ENCODE measurements around the gene NUP214. TPM values are rescaled to one million over a fixed set of nuclear protein-coding genes. Genes with fewer than 3 reads are reported as not detected.

NUP214 gene
- total RNA-seq: 24.7 TPM
- long read RNA-seq, partial matches to known transcripts: 19 of 26 reads
- long read RNA-seq, other reads (novel, unspliced or antisense): 7 of 26 reads

- no peaks in the 10 kb centered on the region for H3K27me3 ChIP-seq (ENCODE audit: low read depth)
- H3K36me3 ChIP-seq: peaks cover 46% of the 10 kb centered on the region
- no peaks in the 10 kb centered on the region for H3K9me3 ChIP-seq (replicated peaks)
- intact Hi-C loops (cut with micrococcal nuclease): no loop called here
- no peak for TF ChIP-seq CTCF (IDR thresholded peaks at IDR 0.05; ENCODE audit: borderline replicate concordance)
- H3K4me1 ChIP-seq: peaks cover 33% of the 10 kb centered on the region
- H3K4me3 ChIP-seq: peak within 1 kb of the TSS; percentile 85
- DNase-seq: peak; percentile 99
- H3K27ac ChIP-seq (replicated peaks): peak within 1 kb of the TSS; percentile 83
These were observed at the start of gene NUP214 for GRCh38 chr9:131125288-131126058. NUP214 (plus strand) TSS chr9:131125586; CDS start chr9:131125705, 119 bp downstream.

- no peak overlapping the region for H3K4me3 ChIP-seq
- no peak for DNase-seq
- no peaks in the 10 kb centered on the region for H3K27me3 ChIP-seq (ENCODE audit: low read depth)
- no peak overlapping the region for H3K27ac ChIP-seq (replicated peaks)
- no peaks in the 10 kb centered on the region for H3K4me1 ChIP-seq
- intact Hi-C loops (cut with micrococcal nuclease): no loop called here
- TF ChIP-seq CTCF (IDR thresholded peaks at IDR 0.05; ENCODE audit: borderline replicate concordance): no peak
- H3K9me3 ChIP-seq (replicated peaks): no peaks in the 10 kb centered on the region
- no peaks in the 10 kb centered on the region for H3K36me3 ChIP-seq
These were observed 48.8 kb upstream of the NUP214 start for GRCh38 chr9:131076347-131077195.

GRCh38 chr9:131078427-131079366 lies 46.7 kb upstream of the NUP214 start:
- no peaks in the 10 kb centered on the region for H3K27me3 ChIP-seq (ENCODE audit: low read depth)
- intact Hi-C loops (cut with micrococcal nuclease): no loop called here

GRCh38 chr9:131080589-131080988 lies 44.8 kb upstream of the NUP214 start:
- no peak for DNase-seq
- no peaks in the 10 kb centered on the region for H3K4me1 ChIP-seq

More at GRCh38 chr9:131078427-131079366, 46.7 kb upstream of the NUP214 start:
- H3K4me3 ChIP-seq: no peak overlapping the region
- DNase-seq: no peak
- H3K9me3 ChIP-seq (replicated peaks): no peaks in the 10 kb centered on the region
- TF ChIP-seq CTCF (IDR thresholded peaks at IDR 0.05; ENCODE audit: borderline replicate concordance): no peak
- H3K36me3 ChIP-seq: no peaks in the 10 kb centered on the region
- no peak overlapping the region for H3K27ac ChIP-seq (replicated peaks)
- H3K4me1 ChIP-seq: no peaks in the 10 kb centered on the region

More at GRCh38 chr9:131080589-131080988, 44.8 kb upstream of the NUP214 start:
- intact Hi-C loops (cut with micrococcal nuclease): no loop called here
- Histone ChIP-seq H3K4me3 (no peak overlapping the region), H3K9me3 (replicated peaks) (no peaks in the 10 kb centered on the region), H3K27me3 (ENCODE audit: low read depth) (peaks cover 2% of the 10 kb centered on the region), H3K27ac (replicated peaks) (no peak overlapping the region), H3K36me3 (no peaks in the 10 kb centered on the region)
- TF ChIP-seq CTCF (IDR thresholded peaks at IDR 0.05; ENCODE audit: borderline replicate concordance): no peak

Measured in left ventricle myocardium inferior (tissue), 1 donor.